Erythroblast (primary cell): Measurements from ENCODE around the gene MTARC2.

Experiments used
- DNase-seq, 2 experiments: peaks; one replicate each; lab custom pipeline; 2025; lab: John Stamatoyannopoulos, UW
- GATA1 ChIP-seq: IDR thresholded peaks from 2 replicates; pipeline ENCODE4 v1.6.1; 2011; ENCODE audit warnings: low read depth, mild to moderate bottlenecking, control low read depth, low read length, moderate library complexity
- POLR2A ChIP-seq: IDR thresholded peaks from 2 replicates; pipeline ENCODE4 v1.6.1; 2011; ENCODE audit warnings: mild to moderate bottlenecking, low read length

Gene MTARC2

GRCh38 chr1:220742520-220742919, 5.6 kb upstream of the MTARC2 start:
- DNase-seq: no peak
- TF ChIP-seq POLR2A (no peak), GATA1 (no peak)

- TF ChIP-seq POLR2A (no peak), GATA1 (no peak)
- no peak for DNase-seq
These were observed 1.3 kb upstream of the MTARC2 start for GRCh38 chr1:220746851-220747250.

GRCh38 chr1:220747437-220748088, 559 bp upstream of the MTARC2 start:
- no peak for DNase-seq
- TF ChIP-seq GATA1 (no peak), POLR2A (no peak)

GRCh38 chr1:220748936-220749335, 814 bp downstream of the MTARC2 start:
- TF ChIP-seq POLR2A: no peak
- no peak for TF ChIP-seq GATA1
- no peak for DNase-seq

- no peak for DNase-seq
- TF ChIP-seq GATA1: no peak
- no peak for TF ChIP-seq POLR2A
These were observed 2.0 kb downstream of the MTARC2 start for GRCh38 chr1:220750131-220750515.

GRCh38 chr1:220751111-220751510, 3.0 kb downstream of the MTARC2 start:
- TF ChIP-seq GATA1: no peak
- TF ChIP-seq POLR2A: no peak
- no peak for DNase-seq

GRCh38 chr1:220754212-220754917, 6.2 kb downstream of the MTARC2 start:
- no peak for DNase-seq
- TF ChIP-seq GATA1: no peak
- no peak for TF ChIP-seq POLR2A

GRCh38 chr1:220754918-220755295, 6.8 kb downstream of the MTARC2 start:
- no peak for DNase-seq
- TF ChIP-seq POLR2A (no peak), GATA1 (no peak)

- TF ChIP-seq POLR2A (no peak), GATA1 (no peak)
- DNase-seq: no peak
These were observed 7.2 kb downstream of the MTARC2 start for GRCh38 chr1:220755309-220755708.

- DNase-seq: no peak
- TF ChIP-seq POLR2A (no peak), GATA1 (no peak)
These were observed 9.3 kb downstream of the MTARC2 start for GRCh38 chr1:220757441-220757840.

GRCh38 chr1:220759147-220759546, 11.0 kb downstream of the MTARC2 start:
- TF ChIP-seq GATA1: no peak
- no peak for TF ChIP-seq POLR2A
- DNase-seq: no peak

GRCh38 chr1:220761688-220762427, 13.7 kb downstream of the MTARC2 start:
- DNase-seq: no peak
- TF ChIP-seq GATA1 (no peak), POLR2A (no peak)

- TF ChIP-seq GATA1: no peak
- no peak for TF ChIP-seq POLR2A
- no peak for DNase-seq
These were observed 16.6 kb downstream of the MTARC2 start for GRCh38 chr1:220764757-220765156.
